ENCODE results near the gene STING1. TPM values are rescaled to one million over a fixed set of nuclear protein-coding genes. Genes with fewer than 3 reads are reported as not detected.

The STING1 gene
- total and polyA plus RNA-seq, 10 of the 15 experiments (the other 5 are each of a cell fraction or from before 2014, with no cell fraction given): 10.1 to 56.1 (median 41.0) TPM

DNA sequence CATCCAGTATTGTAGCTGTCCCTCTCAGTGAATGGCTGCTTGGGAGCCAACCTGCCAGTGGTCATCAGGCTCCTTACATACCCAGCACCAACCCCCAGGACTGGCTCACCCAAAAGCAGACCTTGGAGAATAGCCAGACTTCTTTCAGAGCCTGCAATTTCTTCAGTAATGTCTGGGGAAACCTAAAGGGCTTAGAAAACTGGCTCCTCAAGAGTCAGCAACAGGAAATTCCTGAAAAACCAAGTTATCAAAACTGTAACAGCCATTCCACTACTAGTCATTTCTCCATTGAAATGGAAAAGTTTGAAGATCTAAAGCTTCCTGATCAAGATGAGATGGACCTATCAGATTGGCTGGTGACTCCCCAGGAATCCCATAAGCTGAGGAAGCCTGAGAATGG is 12.3 kb upstream of the STING1 start (continued):
- no peak for TF ChIP-seq ZBTB40 (IDR thresholded peaks at IDR 0.05; ENCODE audit: borderline replicate concordance)

DNA sequence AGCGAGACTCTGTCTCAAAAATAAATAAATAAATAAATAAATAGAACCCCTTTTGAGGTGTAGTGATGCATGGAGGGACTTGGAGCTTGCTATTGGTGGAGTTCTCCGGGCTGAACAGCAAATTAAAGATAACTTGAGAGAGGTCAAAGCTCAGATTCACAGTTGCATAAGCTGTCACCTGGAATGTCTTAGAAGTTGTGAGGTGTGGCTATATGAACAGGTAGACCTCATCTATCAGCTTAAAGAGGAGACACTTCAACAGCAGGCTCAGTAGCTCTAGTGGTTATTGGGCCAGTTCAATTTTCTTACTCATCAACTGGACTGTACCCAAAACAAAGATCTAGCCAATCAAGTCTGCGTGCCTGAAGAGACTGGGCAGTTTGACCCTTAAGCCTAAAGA is 11.7 kb upstream of the STING1 start:
- FAIRE-seq: no peak
- TF ChIP-seq NR2F1 (conservative IDR thresholded peaks at IDR 0.05) (no peak), MEF2B (IDR thresholded peaks at IDR 0.05; ENCODE audit: partially characterized antibody, poor library complexity, severe bottlenecking) (no peak), POLR2AphosphoS2 (IDR thresholded peaks at IDR 0.05; ENCODE audit: low read depth, low read length) (no peak), BCL11A (IDR thresholded peaks at IDR 0.05; ENCODE audit: low read depth, low read length) (no peak), BMI1 (IDR thresholded peaks at IDR 0.05; ENCODE audit: borderline replicate concordance) (no peak), PML (IDR thresholded peaks at IDR 0.05; ENCODE audit: low read length) (no peak), PAX5 (IDR thresholded peaks at IDR 0.05; ENCODE audit: borderline replicate concordance, low read depth, low read length) (no peak), RAD21 (IDR thresholded peaks at IDR 0.05; ENCODE audit: insufficient read depth, low read depth, low read length) (no peak), CREM (IDR thresholded peaks at IDR 0.05; ENCODE audit: low read depth) (no peak), HDGF (IDR thresholded peaks at IDR 0.05) (no peak), PRDM15 (CRISPR knock-in tag; IDR thresholded peaks at IDR 0.05) (no peak), CBFB (IDR thresholded peaks at IDR 0.05; ENCODE audit: low read depth) (no peak), SPI1 (IDR thresholded peaks at IDR 0.05; ENCODE audit: borderline replicate concordance, insufficient read depth, low read depth, low read length) (no peak)
- TF ChIP-seq, protein P1, sequence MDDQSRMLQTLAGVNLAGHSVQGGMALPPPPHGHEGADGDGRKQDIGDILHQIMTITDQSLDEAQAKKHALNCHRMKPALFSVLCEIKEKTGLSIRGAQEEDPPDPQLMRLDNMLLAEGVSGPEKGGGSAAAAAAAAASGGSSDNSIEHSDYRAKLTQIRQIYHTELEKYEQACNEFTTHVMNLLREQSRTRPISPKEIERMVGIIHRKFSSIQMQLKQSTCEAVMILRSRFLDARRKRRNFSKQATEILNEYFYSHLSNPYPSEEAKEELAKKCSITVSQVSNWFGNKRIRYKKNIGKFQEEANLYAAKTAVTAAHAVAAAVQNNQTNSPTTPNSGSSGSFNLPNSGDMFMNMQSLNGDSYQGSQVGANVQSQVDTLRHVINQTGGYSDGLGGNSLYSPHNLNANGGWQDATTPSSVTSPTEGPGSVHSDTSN (IDR thresholded peaks at IDR 0.05; ENCODE audit: insufficient replicate concordance, low read depth, low read length): no peak

More for the DNA sequence above, 11.7 kb upstream of the STING1 start:
- no peak overlapping the region for H3K4me2 ChIP-seq (ENCODE audit: control insufficient read depth, insufficient read depth)
- 57% methylated on average over 3 of the region's 3 CpGs for WGBS (ENCODE audit: insufficient coverage, insufficient replicate concordance, low lambda C conversion rate, missing lambda C conversion rate)
- BruUV-seq (replicated peaks): no TSS peak
- H3K4me1 ChIP-seq (ENCODE audit: control insufficient read depth, insufficient read depth, low read length): no peaks in the 10 kb centered on the region
- POLR2A ChIA-PET: interaction anchor here (0.9 to 2.0 kb wide), 3 partner anchors 13 to 50 kb away, joined by 3 to 5 read pairs (median 4); no protein-coding TSS in a partner anchor
- H3K27me3 ChIP-seq (replicated peaks in 1 of 2; ENCODE audit: control insufficient read depth in 2 of 2, insufficient read depth in 2 of 2, low read length in 1 of 2): no peaks in the 10 kb centered on the region
- no peak for DNase-seq (ENCODE audit: low read depth, low spot score)
- no peak overlapping the region for H3K9ac ChIP-seq (ENCODE audit: control insufficient read depth, insufficient read depth, low read length)
- in situ Hi-C loops (cut with MboI) (no loop called here), intact Hi-C loops (cut with micrococcal nuclease; ENCODE audit: unreplicated experiment) (no loop called here)
- H3K27ac ChIP-seq (ENCODE audit: control insufficient read depth, insufficient read depth): no peak overlapping the region
- no peak overlapping the region for H3K4me3 ChIP-seq
- no peaks in the 10 kb centered on the region for H3K36me3 ChIP-seq (ENCODE audit: control insufficient read depth in 2 of 2, insufficient read depth in 2 of 2, low read length in 1 of 2)
- no peaks in the 10 kb centered on the region for H3K79me2 ChIP-seq (ENCODE audit: control insufficient read depth, insufficient read depth, low read length)
- CTCF ChIA-PET: interaction anchor here (0.9 to 1.7 kb wide), 7 partner anchors 9 to 72 kb away, joined by 3 to 6 read pairs (median 3); partner anchors contain the start of gene ECSCR
- SMC1A ChIA-PET (ENCODE audit: uncharacterized antibody, unreplicated experiment): interaction anchor here (1.0 to 2.6 kb wide), 5 partner anchors 17 to 111 kb away, joined by 3 to 11 read pairs (median 4); no protein-coding TSS in a partner anchor
- H2AFZ ChIP-seq (ENCODE audit: control insufficient read depth, low read depth, low read length): no peak overlapping the region
- no peaks in the 10 kb centered on the region for H3K9me3 ChIP-seq (replicated peaks; ENCODE audit: control insufficient read depth, insufficient read depth, low read length)
- no peaks in the 10 kb centered on the region for H4K20me1 ChIP-seq (ENCODE audit: control insufficient read depth, insufficient read depth)
- ATAC-seq: no peak
- RAD21 ChIA-PET (ENCODE audit: unreplicated experiment): interaction anchor here (1.0 to 2.3 kb wide), 5 partner anchors 12 to 71 kb away, joined by 3 to 8 read pairs (median 7); partner anchors contain the start of gene STING1

Measured in GM12878 (cell line).